ENCODE results near the gene TC2N. TPM values are rescaled to one million over a fixed set of nuclear protein-coding genes. Genes with fewer than 3 reads are reported as not detected.

TC2N gene
- total and polyA plus RNA-seq, 4 donors = 0.62 to 6.4 (median 1.6) TPM

DNA sequence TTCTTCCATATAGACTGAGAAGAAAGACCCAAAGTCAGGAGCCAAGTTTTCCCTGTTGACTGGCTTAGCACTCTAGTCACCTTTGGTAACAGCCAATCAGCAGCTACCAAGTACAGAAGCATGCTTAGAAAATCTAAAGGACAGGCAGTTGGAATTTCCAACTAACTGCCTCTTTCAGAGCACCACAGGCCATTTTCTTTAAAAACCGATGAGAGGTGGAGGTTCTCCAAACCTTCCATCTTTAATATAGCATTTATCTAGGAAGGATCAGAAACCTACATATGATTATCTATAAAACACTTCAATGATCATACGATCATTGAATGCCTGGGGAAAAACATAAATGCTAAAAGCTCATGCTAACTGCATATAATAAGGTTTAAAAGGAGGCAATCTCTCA lies 135.3 kb downstream of the TC2N start, which contains the start of gene CATSPERB (continued):
- TF ChIP-seq EGR1 (IDR thresholded peaks at IDR 0.05; ENCODE audit: low read depth in 2 of 2) (no peak), FOXA1 (IDR thresholded peaks at IDR 0.05) (no peak)

- Histone ChIP-seq H3K4me1 (ENCODE audit: control insufficient read depth in 4 of 4, insufficient read depth in 4 of 4, low read length in 3 of 4) (no peaks in the 10 kb centered on the region), H3K9ac (ENCODE audit: low read depth in 1 of 2, low read length in 2 of 2) (no peak overlapping the region), H3K27ac (ENCODE audit: low read depth in 1 of 2, low read length in 2 of 2) (no peak overlapping the region), H3K36me3 (ENCODE audit: control insufficient read depth in 4 of 4, insufficient read depth in 3 of 4, low read depth in 1 of 4, low read length in 3 of 4) (no peaks in the 10 kb centered on the region), H3K4me3 (ENCODE audit: low read depth in 1 of 3, low read length in 3 of 3) (no peak overlapping the region), H3K9me3 (ENCODE audit: control insufficient read depth in 4 of 4, low read length in 3 of 4) (no peaks in the 10 kb centered on the region), H3K27me3 (ENCODE audit: control insufficient read depth in 4 of 4, insufficient read depth in 4 of 4, low read length in 3 of 4) (peaks cover 0 to 3% (median 0%) of the 10 kb centered on the region in 4 donors)
- TF ChIP-seq HNF4G (IDR thresholded peaks at IDR 0.05) = no peak
- TF ChIP-seq JUND (IDR thresholded peaks at IDR 0.05) = no peak
- no peak for TF ChIP-seq YY1 (IDR thresholded peaks at IDR 0.05)
- TF ChIP-seq FOXA2 (IDR thresholded peaks at IDR 0.05) = no peak
- TF ChIP-seq, protein P1, sequence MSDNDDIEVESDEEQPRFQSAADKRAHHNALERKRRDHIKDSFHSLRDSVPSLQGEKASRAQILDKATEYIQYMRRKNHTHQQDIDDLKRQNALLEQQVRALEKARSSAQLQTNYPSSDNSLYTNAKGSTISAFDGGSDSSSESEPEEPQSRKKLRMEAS (IDR thresholded peaks at IDR 0.05) = no peak
- TF ChIP-seq, protein P2, sequence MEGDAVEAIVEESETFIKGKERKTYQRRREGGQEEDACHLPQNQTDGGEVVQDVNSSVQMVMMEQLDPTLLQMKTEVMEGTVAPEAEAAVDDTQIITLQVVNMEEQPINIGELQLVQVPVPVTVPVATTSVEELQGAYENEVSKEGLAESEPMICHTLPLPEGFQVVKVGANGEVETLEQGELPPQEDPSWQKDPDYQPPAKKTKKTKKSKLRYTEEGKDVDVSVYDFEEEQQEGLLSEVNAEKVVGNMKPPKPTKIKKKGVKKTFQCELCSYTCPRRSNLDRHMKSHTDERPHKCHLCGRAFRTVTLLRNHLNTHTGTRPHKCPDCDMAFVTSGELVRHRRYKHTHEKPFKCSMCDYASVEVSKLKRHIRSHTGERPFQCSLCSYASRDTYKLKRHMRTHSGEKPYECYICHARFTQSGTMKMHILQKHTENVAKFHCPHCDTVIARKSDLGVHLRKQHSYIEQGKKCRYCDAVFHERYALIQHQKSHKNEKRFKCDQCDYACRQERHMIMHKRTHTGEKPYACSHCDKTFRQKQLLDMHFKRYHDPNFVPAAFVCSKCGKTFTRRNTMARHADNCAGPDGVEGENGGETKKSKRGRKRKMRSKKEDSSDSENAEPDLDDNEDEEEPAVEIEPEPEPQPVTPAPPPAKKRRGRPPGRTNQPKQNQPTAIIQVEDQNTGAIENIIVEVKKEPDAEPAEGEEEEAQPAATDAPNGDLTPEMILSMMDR (IDR thresholded peaks at IDR 0.05; ENCODE audit: low read depth, low read length, missing input control) = no peak
- TF ChIP-seq, protein P3, sequence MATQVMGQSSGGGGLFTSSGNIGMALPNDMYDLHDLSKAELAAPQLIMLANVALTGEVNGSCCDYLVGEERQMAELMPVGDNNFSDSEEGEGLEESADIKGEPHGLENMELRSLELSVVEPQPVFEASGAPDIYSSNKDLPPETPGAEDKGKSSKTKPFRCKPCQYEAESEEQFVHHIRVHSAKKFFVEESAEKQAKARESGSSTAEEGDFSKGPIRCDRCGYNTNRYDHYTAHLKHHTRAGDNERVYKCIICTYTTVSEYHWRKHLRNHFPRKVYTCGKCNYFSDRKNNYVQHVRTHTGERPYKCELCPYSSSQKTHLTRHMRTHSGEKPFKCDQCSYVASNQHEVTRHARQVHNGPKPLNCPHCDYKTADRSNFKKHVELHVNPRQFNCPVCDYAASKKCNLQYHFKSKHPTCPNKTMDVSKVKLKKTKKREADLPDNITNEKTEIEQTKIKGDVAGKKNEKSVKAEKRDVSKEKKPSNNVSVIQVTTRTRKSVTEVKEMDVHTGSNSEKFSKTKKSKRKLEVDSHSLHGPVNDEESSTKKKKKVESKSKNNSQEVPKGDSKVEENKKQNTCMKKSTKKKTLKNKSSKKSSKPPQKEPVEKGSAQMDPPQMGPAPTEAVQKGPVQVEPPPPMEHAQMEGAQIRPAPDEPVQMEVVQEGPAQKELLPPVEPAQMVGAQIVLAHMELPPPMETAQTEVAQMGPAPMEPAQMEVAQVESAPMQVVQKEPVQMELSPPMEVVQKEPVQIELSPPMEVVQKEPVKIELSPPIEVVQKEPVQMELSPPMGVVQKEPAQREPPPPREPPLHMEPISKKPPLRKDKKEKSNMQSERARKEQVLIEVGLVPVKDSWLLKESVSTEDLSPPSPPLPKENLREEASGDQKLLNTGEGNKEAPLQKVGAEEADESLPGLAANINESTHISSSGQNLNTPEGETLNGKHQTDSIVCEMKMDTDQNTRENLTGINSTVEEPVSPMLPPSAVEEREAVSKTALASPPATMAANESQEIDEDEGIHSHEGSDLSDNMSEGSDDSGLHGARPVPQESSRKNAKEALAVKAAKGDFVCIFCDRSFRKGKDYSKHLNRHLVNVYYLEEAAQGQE (IDR thresholded peaks at IDR 0.05) = no peak
- TF ChIP-seq SP1 (IDR thresholded peaks at IDR 0.05) = no peak
- TF ChIP-seq ZBTB33 (IDR thresholded peaks at IDR 0.05) = no peak
- TF ChIP-seq GABPA (IDR thresholded peaks at IDR 0.05 in 1 of 2, conservative IDR thresholded peaks at IDR 0.05 in 1 of 2) = no peak
- DNase-seq (ENCODE audit: low spot score) = no peak
- WGBS = 85% methylated on average over 2 of the region's 2 CpGs
These were observed 136.3 kb downstream of the TC2N start for GRCh38 chr14:91731018-91731417.

DNA sequence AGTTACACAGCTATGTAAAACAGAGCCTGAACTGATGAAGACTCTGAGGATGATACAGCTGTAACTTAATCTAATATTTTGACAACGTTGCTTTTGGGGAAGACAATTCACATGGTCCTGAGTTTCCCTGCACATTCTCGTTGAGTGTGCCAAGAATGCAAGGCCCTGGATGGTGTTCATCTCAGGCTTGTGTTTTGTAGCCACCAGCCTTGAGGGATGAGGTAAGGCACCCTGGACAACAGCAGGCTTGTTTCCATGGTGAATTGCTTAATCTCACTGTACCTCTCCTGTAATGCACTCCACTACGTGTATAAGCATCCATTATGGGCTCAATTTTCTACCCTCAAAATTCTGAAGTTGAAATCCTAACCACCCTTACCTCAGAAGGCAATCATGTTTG lies 137.6 kb downstream of the TC2N start:
- H3K36me3 ChIP-seq (ENCODE audit: control insufficient read depth in 4 of 4, insufficient read depth in 3 of 4, low read depth in 1 of 4, low read length in 3 of 4) = no peaks in the 10 kb centered on the region
- no peak overlapping the region for H3K4me3 ChIP-seq (ENCODE audit: low read depth in 1 of 3, low read length in 3 of 3)
- H3K9me3 ChIP-seq (ENCODE audit: control insufficient read depth in 4 of 4, low read length in 3 of 4) = no peaks in the 10 kb centered on the region
- H3K27me3 ChIP-seq (ENCODE audit: control insufficient read depth in 4 of 4, insufficient read depth in 4 of 4, low read length in 3 of 4) = no peaks in the 10 kb centered on the region
- WGBS = 76% methylated on average over 3 of the region's 3 CpGs
- TF ChIP-seq EGR1 (IDR thresholded peaks at IDR 0.05; ENCODE audit: low read depth in 2 of 2) (no peak), JUND (IDR thresholded peaks at IDR 0.05) (no peak), HNF4A (conservative IDR thresholded peaks at IDR 0.05) (no peak), YY1 (IDR thresholded peaks at IDR 0.05) (no peak), RAD21 (IDR thresholded peaks at IDR 0.05) (no peak), ZBTB33 (IDR thresholded peaks at IDR 0.05) (no peak)
- TF ChIP-seq, protein P4, sequence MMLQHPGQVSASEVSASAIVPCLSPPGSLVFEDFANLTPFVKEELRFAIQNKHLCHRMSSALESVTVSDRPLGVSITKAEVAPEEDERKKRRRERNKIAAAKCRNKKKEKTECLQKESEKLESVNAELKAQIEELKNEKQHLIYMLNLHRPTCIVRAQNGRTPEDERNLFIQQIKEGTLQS (IDR thresholded peaks at IDR 0.05) = no peak
- TF ChIP-seq, protein P1 (IDR thresholded peaks at IDR 0.05) = no peak
- TF ChIP-seq, protein P2 (IDR thresholded peaks at IDR 0.05; ENCODE audit: low read depth, low read length, missing input control) = no peak
- no peak for DNase-seq (ENCODE audit: low spot score)
- H3K4me1 ChIP-seq (ENCODE audit: control insufficient read depth in 4 of 4, insufficient read depth in 4 of 4, low read length in 3 of 4) = no peaks in the 10 kb centered on the region
- H3K27ac ChIP-seq (ENCODE audit: low read depth in 1 of 2, low read length in 2 of 2) = no peak overlapping the region
- no peak overlapping the region for H3K9ac ChIP-seq (ENCODE audit: low read depth in 1 of 2, low read length in 2 of 2)
